IPS-NIHi7 (cell line): ENCODE data around the gene ADAMTS7.
"Not testable (repeated sequence)": the region's sequence is repeated elsewhere in the genome, so short reads cannot be mapped to it uniquely, and the experiment has no call there.

ENCODE experiments used
- DNase-seq: peaks from one replicate; pipeline ENCODE4 v3.0.0; 2012; ENCODE audit warnings: mixed read lengths; ENCODE audit errors: extremely low spot score

Gene ADAMTS7

GRCh38 chr15:78726870-78727551, 84.3 kb downstream of the ADAMTS7 start:
- peak; percentile 89 for DNase-seq

- DNase-seq, result not testable (repeated sequence)
Observed at GRCh38 chr15:78719819-78720450, 91.3 kb downstream of the ADAMTS7 start.

GRCh38 chr15:78718837-78719236, 92.4 kb downstream of the ADAMTS7 start:
- no peak for DNase-seq

- no peak for DNase-seq
Observed at GRCh38 chr15:78717956-78718656, 93.2 kb downstream of the ADAMTS7 start.

GRCh38 chr15:78716651-78717050, 94.6 kb downstream of the ADAMTS7 start:
- DNase-seq, result no peak

- no peak for DNase-seq
Observed at GRCh38 chr15:78715930-78716329, 95.3 kb downstream of the ADAMTS7 start.

- no peak for DNase-seq
Observed at GRCh38 chr15:78715434-78715833, 95.8 kb downstream of the ADAMTS7 start.

GRCh38 chr15:78714890-78715289, 96.4 kb downstream of the ADAMTS7 start:
- DNase-seq, result no peak

GRCh38 chr15:78712797-78713515, 98.3 kb downstream of the ADAMTS7 start:
- no peak for DNase-seq

GRCh38 chr15:78711638-78712037, 99.6 kb downstream of the ADAMTS7 start:
- DNase-seq, result no peak

GRCh38 chr15:78709263-78709882, 101.9 kb downstream of the ADAMTS7 start:
- DNase-seq, result peak; percentile 88
